Stimulated activated CD8-positive, alpha-beta memory T cell treated with anti-CD3 and anti-CD28 coated beads, Interleukin-7, amount 100 ng/mL, for 4 hours (primary cell): ENCODE results near the gene HERC2.

Experiments
- DNase-seq, 2 donors: peaks; one replicate each; pipeline ENCODE4 v3.0.0-alpha.2; 2020; ENCODE audit warnings: low read depth in 2 of 2

HERC2 gene

GRCh38 chr15:28096670-28097431 is 225.1 kb downstream of the HERC2 start:
- no peak for DNase-seq

GRCh38 chr15:28096411-28096669 is 225.6 kb downstream of the HERC2 start:
- no peak for DNase-seq

GRCh38 chr15:28094732-28095521 is 227.1 kb downstream of the HERC2 start:
- DNase-seq, result peak in 1 of 2 donors; percentile 23

GRCh38 chr15:28093752-28094535 is 228.0 kb downstream of the HERC2 start:
- no peak for DNase-seq

GRCh38 chr15:28091313-28091712 is 230.7 kb downstream of the HERC2 start:
- DNase-seq, result no peak

- DNase-seq, result peak in 1 of 2 donors; percentile 59
Observed at GRCh38 chr15:28086175-28086703, 235.7 kb downstream of the HERC2 start.

GRCh38 chr15:28085489-28086174 is 236.3 kb downstream of the HERC2 start:
- no peak for DNase-seq

- DNase-seq, result no peak
Observed at GRCh38 chr15:28084547-28084946, 237.4 kb downstream of the HERC2 start.

- no peak for DNase-seq
Observed at GRCh38 chr15:28082891-28083684, 238.9 kb downstream of the HERC2 start.

GRCh38 chr15:28081594-28081993 is 240.4 kb downstream of the HERC2 start:
- DNase-seq, result no peak

GRCh38 chr15:28080386-28080785 is 241.6 kb downstream of the HERC2 start:
- no peak for DNase-seq

GRCh38 chr15:28079313-28079969 is 242.5 kb downstream of the HERC2 start:
- no peak for DNase-seq

GRCh38 chr15:28078191-28078719 is 243.7 kb downstream of the HERC2 start:
- DNase-seq, result no peak

GRCh38 chr15:28075573-28075972 is 246.4 kb downstream of the HERC2 start:
- DNase-seq, result no peak

GRCh38 chr15:28068930-28069329 is 253.0 kb downstream of the HERC2 start:
- no peak for DNase-seq

GRCh38 chr15:28066231-28066630 is 255.7 kb downstream of the HERC2 start:
- no peak for DNase-seq
